NCI-H1930 (cell line): Measurements from ENCODE around the gene TTC21B.

Source experiments
- DNase-seq, 2 experiments: peaks; one replicate each; lab custom pipeline; 2025; lab: John Stamatoyannopoulos, UW

Gene TTC21B

GRCh38 chr2:165835363-165835762 lies 118.2 kb downstream of the TTC21B start:
- no peak for DNase-seq

GRCh38 chr2:165833156-165833555 lies 120.4 kb downstream of the TTC21B start:
- no peak for DNase-seq

GRCh38 chr2:165827921-165828276 lies 125.7 kb downstream of the TTC21B start:
- DNase-seq, result no peak

GRCh38 chr2:165827016-165827920 lies 126.3 kb downstream of the TTC21B start:
- no peak for DNase-seq

- DNase-seq, result no peak
Observed at GRCh38 chr2:165825041-165825440, 128.5 kb downstream of the TTC21B start.
